ENCODE results near the gene IGSF21.
A peak's percentile ranks its signal among the peaks of the same experiment; 100 is the strongest.

The IGSF21 gene

GRCh38 chr1:18422954-18423353, 315.4 kb downstream of the IGSF21 start:
- Histone ChIP-seq H3K9ac (ENCODE audit: low read length) (no peak overlapping the region), H2AK5ac (ENCODE audit: low read length) (peak overlapping the region; percentile 65), H2BK120ac (ENCODE audit: insufficient read depth, low read length, poor library complexity) (peak overlapping the region; percentile 26), H3K14ac (ENCODE audit: low read length) (peak overlapping the region; percentile 63), H3K27ac (ENCODE audit: low read depth, low read length) (peak overlapping the region; percentile 85), H3K4me1 (ENCODE audit: control insufficient read depth in 1 of 2, insufficient read depth in 2 of 2, low read length in 2 of 2) (peaks cover 20 to 32% of the 10 kb centered on the region in 2 experiments), H2BK5ac (ENCODE audit: low read depth, low read length, poor library complexity) (peak overlapping the region; percentile 58), H3K9me3 (ENCODE audit: insufficient read depth, low read depth, low read length) (peaks cover 2% of the 10 kb centered on the region), H3K79me2 (ENCODE audit: control insufficient read depth, insufficient read depth, low read length, poor library complexity) (peaks cover 1% of the 10 kb centered on the region), H3K79me1 (ENCODE audit: low read length) (peaks cover 27% of the 10 kb centered on the region), H3K36me3 (ENCODE audit: control insufficient read depth in 1 of 2, insufficient read depth in 2 of 2, low read length in 2 of 2) (peaks cover 2% of the 10 kb centered on the region in 2 experiments), H4K12ac (ENCODE audit: low read depth, low read length) (no peak overlapping the region), H2BK12ac (ENCODE audit: low read length) (peak overlapping the region; percentile 78), H3K4ac (ENCODE audit: low read depth, low read length) (no peak overlapping the region), H3K4me2 (ENCODE audit: low read length) (no peak overlapping the region), H4K8ac (ENCODE audit: low read depth, low read length) (peak overlapping the region; percentile 30), H2AFZ (ENCODE audit: insufficient read depth, low read length, poor library complexity) (no peak overlapping the region), H3K18ac (ENCODE audit: low read length) (peak overlapping the region; percentile 42), H3K27me3 (ENCODE audit: insufficient read depth, low read length) (no peaks in the 10 kb centered on the region), H3K23ac (ENCODE audit: low read length) (no peak overlapping the region), H3K4me3 (ENCODE audit: low read depth, low read length) (no peak overlapping the region), H4K91ac (ENCODE audit: low read depth, low read length) (peak overlapping the region; percentile 86)
- no CpG with 5 or more reads among the region's 5 CpGs for WGBS (ENCODE audit: extremely low coverage, insufficient coverage, insufficient read length)
- no peak for DNase-seq

GRCh38 chr1:18426580-18426979, 319.0 kb downstream of the IGSF21 start:
- Histone ChIP-seq H4K8ac (ENCODE audit: low read depth, low read length) (no peak overlapping the region), H3K27me3 (ENCODE audit: insufficient read depth, low read length) (no peaks in the 10 kb centered on the region), H4K91ac (ENCODE audit: low read depth, low read length) (peak overlapping the region; percentile 22), H3K79me1 (ENCODE audit: low read length) (peaks cover 14% of the 10 kb centered on the region), H2AFZ (ENCODE audit: insufficient read depth, low read length, poor library complexity) (no peak overlapping the region), H3K4me3 (ENCODE audit: low read depth, low read length) (peak overlapping the region; percentile 42), H3K18ac (ENCODE audit: low read length) (peak overlapping the region; percentile 68), H3K4ac (ENCODE audit: low read depth, low read length) (no peak overlapping the region), H3K27ac (ENCODE audit: low read depth, low read length) (no peak overlapping the region), H3K9me3 (ENCODE audit: insufficient read depth, low read depth, low read length) (peaks cover 2% of the 10 kb centered on the region), H3K9ac (ENCODE audit: low read length) (no peak overlapping the region), H3K36me3 (ENCODE audit: control insufficient read depth in 1 of 2, insufficient read depth in 2 of 2, low read length in 2 of 2) (peaks cover 2% of the 10 kb centered on the region in 2 experiments), H2BK12ac (ENCODE audit: low read length) (peak overlapping the region; percentile 91), H3K4me1 (ENCODE audit: control insufficient read depth in 1 of 2, insufficient read depth in 2 of 2, low read length in 2 of 2) (peaks cover 8 to 17% of the 10 kb centered on the region in 2 experiments), H3K79me2 (ENCODE audit: control insufficient read depth, insufficient read depth, low read length, poor library complexity) (no peaks in the 10 kb centered on the region), H2BK120ac (ENCODE audit: insufficient read depth, low read length, poor library complexity) (no peak overlapping the region), H4K12ac (ENCODE audit: low read depth, low read length) (no peak overlapping the region), H2AK5ac (ENCODE audit: low read length) (peak overlapping the region; percentile 94), H3K4me2 (ENCODE audit: low read length) (no peak overlapping the region), H3K23ac (ENCODE audit: low read length) (no peak overlapping the region), H3K14ac (ENCODE audit: low read length) (no peak overlapping the region), H2BK5ac (ENCODE audit: low read depth, low read length, poor library complexity) (no peak overlapping the region)
- no peak for DNase-seq
- no CpG with 5 or more reads among the region's 1 CpG for WGBS (ENCODE audit: extremely low coverage, insufficient coverage, insufficient read length)

Data from trophoblast cell (in vitro differentiated cells and primary cell).